Hypothalamus (tissue), 51 donors: ENCODE results near the gene CYP2E1.
"Not testable (repeated sequence)": the region's sequence is repeated elsewhere in the genome, so short reads cannot be mapped to it uniquely, and the experiment has no call there.

Experiments
- DNase-seq, 51 donors: peaks; one replicate each; lab custom pipeline; 2025; lab: John Stamatoyannopoulos, UW

Gene CYP2E1

GRCh38 chr10:133528296-133528844 is 1.2 kb downstream of the CYP2E1 start:
- DNase-seq: no peak

DNA sequence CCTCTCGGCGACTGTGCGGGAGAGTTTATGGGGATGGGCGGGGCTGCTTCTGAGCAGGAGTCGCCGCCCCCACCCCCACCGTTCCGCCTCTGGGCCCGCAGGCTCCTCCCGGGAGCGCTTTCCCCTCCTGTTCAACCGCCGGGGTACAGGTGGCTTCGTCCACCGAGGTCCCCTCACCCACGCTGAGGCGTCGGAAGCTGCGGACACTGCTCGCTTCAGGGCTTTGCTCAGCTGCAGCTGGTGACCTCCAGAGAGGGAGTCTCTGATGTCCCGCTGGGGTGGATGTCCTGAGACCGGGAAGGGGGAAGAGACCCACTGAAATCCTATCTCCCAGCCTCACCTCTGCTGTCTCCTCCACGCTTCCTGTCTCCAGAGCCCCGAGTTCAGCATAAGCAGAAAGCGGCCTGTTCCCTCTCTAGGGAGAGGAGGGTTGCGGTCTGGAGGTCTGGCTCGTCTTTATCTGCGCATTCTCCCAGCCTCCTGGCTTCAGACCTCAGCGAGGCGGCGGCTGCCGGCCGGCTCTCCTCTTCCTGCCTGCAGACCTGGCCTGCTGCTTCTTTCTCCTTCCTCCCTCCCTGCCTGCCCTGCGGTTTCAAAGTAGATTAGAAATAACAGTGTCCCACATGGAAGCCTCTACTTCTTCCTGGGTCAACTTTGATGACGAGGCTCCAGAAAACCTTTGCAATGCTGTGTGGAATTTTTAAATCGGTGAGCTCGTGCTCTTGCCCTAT is 1.8 kb downstream of the CYP2E1 start:
- peak in 1 of 51 donors; percentile 13 for DNase-seq

DNA sequence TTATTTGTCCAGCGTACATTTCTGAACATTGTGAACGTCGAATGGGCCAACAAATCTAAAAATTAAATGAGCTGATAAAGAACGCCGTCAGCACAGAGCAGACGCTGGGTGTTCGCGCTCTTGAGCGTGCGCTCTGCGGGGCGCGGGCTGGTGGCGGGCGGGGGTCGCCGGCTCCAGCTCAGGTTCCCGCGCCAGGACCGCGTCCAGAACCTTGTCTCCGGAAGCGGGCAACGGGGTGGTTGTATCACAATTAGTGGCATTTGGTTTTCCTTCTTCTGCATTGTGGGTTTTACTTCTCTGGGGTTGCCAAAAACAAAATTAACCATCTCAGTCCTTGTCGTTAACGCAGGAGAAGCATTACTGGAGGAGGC is 2.4 kb downstream of the CYP2E1 start:
- DNase-seq: no peak

GRCh38 chr10:133530506-133530905 is 3.3 kb downstream of the CYP2E1 start:
- DNase-seq: no peak

DNA sequence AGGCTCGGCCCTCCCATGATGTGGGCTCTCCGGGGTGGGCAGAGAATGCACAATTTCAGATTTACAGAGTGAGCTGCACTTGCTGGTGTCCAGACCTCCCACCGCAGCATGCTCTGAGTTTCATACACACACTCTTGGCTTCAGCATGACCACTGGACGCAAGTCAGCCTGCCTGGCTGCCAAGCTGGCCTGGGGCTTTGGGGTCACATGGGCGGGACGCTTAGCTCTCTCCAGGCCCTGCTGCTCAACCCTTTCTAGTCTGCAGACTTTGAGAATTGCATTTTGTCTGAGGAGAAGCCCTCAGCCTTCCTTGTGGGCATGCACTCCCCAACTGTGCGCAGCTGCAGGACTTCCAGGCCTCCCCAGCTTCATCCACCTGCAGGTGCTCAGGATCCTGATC is 5.7 kb downstream of the CYP2E1 start:
- DNase-seq: peak in 2 of 51 donors; percentile 5 to 15

GRCh38 chr10:133534417-133534816 is 7.3 kb downstream of the CYP2E1 start:
- no peak for DNase-seq

- no peak for DNase-seq
These were observed 9.0 kb downstream of the CYP2E1 start for GRCh38 chr10:133536198-133536597.

GRCh38 chr10:133537546-133538545 is 10.7 kb downstream of the CYP2E1 start:
- DNase-seq: no peak

DNA sequence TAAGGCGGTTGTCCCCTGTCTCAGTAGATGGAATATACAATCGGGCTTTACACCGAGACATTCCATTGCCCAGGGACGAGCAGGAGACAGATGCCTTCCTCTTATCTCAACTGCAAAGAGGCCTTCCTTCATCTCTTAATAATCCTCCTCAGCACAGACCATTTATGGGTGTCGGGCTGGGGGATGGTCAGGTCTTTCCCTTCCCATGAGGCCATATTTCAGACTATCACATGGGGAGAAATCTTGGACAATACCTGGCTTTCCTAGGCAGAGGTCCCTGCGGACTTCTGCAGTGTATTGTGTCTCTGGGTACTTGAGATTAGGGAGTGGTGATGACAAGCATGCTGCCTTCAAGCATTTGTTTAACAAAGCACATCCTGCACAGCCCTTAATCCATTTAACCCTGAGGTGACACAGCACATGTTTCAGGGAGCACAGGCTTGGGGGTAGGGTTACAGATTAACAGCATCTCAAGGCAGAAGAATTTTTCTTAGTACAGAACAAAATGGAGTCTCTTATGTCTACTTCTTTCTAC is 14.3 kb downstream of the CYP2E1 start:
- DNase-seq: not testable (repeated sequence)

DNA sequence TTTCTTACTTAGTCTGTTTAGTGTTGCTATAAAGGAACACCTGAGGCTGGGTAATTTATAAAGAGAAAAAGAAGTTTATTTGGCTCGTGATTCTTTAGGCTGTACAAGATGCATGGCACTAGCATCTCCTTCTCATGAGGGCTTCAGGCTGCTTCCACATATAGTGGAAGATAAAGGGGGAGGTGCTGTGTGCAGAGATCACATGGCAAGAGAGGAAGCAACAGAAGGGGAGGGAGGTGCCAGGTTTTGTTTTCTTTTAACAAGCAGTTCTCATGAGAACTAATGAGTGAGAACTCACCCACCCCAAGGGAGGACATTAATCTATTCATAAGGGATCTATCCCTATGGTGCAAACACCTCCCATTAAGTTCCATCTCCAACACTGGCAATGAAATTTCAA is 17.3 kb downstream of the CYP2E1 start:
- DNase-seq: no peak

- no peak for DNase-seq
These were observed 27.4 kb downstream of the CYP2E1 start for GRCh38 chr10:133554600-133554999.

GRCh38 chr10:133555521-133555920 is 28.4 kb downstream of the CYP2E1 start:
- DNase-seq: no peak

DNA sequence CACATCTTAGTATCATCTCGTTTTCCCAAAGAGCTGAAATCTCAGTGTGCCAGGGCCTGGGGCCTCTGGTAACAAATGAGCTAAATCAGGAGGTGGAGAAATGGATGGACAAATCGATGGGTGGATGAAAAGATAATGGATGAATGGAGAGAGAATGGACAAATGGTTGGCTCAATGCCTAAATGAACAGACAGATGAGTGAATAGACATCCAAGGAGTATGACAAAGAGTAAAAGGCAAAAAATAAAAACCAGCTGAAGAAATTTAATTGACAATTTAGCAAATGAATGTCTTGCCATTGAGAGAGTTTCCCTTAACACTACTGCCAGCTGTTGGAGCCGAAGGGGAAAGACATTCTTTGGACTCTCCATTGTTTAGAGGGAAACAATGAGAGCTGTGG is 30.2 kb downstream of the CYP2E1 start:
- DNase-seq: no peak

DNA sequence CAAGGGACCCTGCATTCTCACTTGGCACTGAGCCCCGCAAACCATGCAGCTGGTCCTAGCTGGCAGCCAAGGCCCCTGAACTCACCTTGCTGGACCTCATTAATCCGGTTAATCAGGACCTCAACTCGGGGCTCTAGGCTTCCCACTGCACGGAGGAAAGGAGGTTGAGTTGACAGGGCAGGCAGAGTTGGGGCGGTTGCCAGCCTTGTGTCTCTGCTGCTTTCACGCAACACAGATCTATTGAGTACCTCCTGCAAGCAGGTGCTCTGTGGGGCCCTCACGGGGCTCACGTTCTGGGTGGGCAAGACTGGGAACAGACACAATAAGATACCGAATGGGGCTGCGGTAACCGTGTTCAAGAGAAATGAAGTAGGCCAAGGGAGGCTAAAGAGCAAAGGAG is 32.1 kb downstream of the CYP2E1 start:
- no peak for DNase-seq

- DNase-seq: no peak
These were observed 37.7 kb downstream of the CYP2E1 start for GRCh38 chr10:133564816-133565215.

DNA sequence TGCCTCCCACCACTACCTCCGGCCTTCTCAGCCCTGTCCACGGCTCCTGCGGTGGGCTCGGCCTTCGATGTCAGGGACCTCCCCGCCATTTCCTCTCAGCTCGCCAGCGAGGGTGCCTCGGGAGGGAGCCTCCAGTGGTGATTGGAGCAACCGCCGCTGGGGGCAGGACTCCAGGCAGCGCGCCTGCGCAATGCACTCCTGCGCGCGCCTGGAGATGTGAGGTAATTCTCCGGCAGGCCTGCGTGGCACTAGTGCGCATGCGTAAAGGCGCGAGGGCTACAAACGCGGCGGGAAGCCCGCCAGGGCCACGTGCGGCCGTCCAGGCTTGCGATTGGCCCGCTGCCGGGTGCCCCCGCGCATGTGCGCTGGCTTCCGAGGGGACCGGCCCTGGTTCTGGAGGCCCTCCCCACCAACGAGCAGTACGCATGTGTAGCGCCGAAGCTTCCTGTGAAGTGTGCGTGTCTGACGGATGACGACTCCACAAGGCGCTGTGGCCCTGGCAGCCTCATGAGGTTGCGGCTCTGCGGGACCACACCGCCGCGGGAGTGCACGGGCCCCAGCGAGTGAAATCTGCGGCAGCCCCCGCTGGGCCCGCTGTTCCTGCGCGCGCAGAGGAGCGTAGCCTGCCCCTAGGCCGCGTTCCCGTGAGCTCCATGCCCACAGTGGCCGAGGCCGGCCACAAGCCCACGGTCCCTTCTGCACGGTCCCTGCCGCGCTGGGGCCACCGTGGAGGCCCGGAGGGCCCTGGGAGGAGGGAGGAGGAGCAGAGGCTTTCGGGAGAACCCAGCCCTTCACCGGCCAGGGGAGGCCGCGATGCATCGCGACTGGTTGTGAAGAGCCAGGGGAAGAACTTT is 38.5 kb downstream of the CYP2E1 start, which contains the start of gene SYCE1:
Gene SYCE1 (minus strand): TSS at position 143 of the 854 bp plus-strand sequence. CDS start 54 bp downstream, at position 89.
- DNase-seq: peak in 1 of 51 donors; percentile 11

GRCh38 chr10:133567119-133567518 is 40.0 kb downstream of the CYP2E1 start:
- DNase-seq: no peak

DNA sequence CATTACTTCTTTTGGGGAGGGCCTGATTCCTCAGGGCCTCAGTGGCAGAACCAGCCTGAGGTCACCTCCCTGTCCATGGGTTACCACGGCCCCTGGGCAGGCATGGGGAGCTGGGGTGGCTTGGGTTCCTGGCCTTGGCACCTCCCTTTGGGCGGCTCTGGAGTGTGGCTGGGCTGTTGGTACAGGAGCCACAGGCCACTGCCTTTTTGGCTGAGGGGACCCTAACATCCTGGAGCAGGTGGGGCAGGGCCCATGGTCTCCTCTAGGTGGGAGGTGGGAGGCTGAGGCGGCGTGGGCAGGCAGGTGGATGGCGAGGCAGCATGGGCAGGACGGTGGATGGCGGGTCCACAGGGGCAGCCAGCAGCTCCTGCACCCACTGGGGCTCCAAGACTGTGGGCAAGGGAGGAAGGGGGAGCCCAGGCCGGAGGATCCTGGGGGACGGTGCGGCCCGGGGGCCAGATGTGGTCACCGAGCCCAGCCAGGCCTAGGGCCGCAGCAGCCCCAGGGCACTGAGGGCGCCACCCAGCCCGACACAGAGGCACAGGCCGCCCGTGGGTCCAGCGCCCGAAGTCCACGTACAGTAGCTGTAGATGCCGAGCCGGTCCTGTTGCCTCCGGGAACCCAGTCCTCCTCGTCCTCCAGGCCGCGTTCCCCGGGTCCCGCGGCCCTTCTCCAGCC is 40.6 kb downstream of the CYP2E1 start:
- DNase-seq: no peak

- no peak for DNase-seq
These were observed 41.1 kb downstream of the CYP2E1 start for GRCh38 chr10:133568287-133568614.
